Tongue (tissue), 2 donors: ENCODE data around the gene PRXL2B. TPM values are rescaled to one million over a fixed set of nuclear protein-coding genes. Genes with fewer than 3 reads are reported as not detected.

Source experiments
- DNase-seq: peaks from one replicate; pipeline ENCODE4 v3.0.0-alpha.2; 2015
- total RNA-seq: library from RNA; depleted of rRNA; stranded (reverse); fragments of >200 nt; gene quantifications from one replicate; pipeline ENCODE4 v1.2.3, GENCODE V29; 2014

Gene PRXL2B
- total RNA-seq, 1 donor from 2014 or later, result 15.4 TPM

- no peak for DNase-seq
Measured at GRCh38 chr1:2598329-2598931, 11.9 kb downstream of the PRXL2B start.

- no peak for DNase-seq
Measured at GRCh38 chr1:2601721-2602303, 15.2 kb downstream of the PRXL2B start.

DNA sequence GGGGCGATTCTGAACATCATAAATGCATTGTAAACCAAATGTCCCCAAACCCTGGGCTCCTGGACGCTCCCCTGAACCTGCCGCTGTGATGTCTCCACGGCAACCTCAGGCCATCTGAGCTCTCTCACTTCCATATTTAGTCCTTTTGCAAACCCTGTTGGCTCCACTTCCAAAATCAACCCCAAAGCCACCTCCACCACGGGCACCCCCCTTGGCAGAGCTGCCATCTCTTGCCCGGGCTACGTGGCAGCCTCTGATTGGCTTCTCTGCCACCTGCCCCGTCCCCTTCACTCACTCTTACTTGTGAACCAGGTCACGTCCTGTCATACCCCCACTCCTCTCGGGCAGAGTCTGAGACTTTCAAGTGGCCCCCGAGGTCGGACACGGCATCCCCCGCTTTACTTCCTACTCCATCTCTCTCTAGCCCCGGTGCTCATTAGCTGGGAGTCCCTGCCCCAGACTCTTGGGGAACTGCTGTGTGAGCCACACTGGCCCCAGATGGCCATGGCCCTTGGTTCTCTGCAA, 15.8 kb downstream of the PRXL2B start:
- DNase-seq, result no peak

- no peak for DNase-seq
Measured at GRCh38 chr1:2602866-2603520, 16.4 kb downstream of the PRXL2B start.

- no peak for DNase-seq
Measured at GRCh38 chr1:2603521-2604155, 17.1 kb downstream of the PRXL2B start.

DNA sequence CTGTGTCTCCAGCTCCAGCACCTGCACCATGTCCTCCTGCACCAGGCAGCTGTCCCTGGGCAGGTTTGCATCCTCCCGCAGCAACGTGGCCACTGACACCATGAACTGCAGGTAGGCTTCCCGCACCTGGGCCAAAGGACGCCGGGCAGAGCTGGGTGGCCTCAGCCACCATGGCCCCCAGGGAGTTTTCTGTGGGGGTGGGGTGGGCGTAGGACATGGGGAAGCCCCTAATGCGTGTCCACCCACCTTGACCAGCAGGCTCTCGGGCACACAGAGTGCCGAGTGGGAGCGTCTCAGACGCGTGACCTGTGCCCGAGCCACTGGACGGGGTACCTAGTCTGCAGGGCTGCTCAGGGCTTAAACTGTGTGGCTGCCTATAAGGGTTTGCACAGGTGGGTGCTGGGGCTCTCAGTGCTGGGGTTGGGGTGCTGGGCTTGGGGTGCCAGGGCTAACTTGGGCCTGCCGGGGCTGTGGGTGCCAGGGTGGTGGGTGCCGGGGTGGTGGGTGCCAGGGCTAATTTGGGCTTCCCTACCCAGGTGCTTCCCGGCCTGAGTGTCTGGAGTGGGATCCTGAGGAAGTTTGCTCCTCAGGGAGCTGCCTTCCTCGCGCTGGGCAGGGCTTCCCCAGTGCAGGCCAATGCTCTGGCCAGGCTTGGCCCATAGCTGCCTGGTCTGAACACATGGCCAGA, 17.7 kb downstream of the PRXL2B start:
- no peak for DNase-seq

DNA sequence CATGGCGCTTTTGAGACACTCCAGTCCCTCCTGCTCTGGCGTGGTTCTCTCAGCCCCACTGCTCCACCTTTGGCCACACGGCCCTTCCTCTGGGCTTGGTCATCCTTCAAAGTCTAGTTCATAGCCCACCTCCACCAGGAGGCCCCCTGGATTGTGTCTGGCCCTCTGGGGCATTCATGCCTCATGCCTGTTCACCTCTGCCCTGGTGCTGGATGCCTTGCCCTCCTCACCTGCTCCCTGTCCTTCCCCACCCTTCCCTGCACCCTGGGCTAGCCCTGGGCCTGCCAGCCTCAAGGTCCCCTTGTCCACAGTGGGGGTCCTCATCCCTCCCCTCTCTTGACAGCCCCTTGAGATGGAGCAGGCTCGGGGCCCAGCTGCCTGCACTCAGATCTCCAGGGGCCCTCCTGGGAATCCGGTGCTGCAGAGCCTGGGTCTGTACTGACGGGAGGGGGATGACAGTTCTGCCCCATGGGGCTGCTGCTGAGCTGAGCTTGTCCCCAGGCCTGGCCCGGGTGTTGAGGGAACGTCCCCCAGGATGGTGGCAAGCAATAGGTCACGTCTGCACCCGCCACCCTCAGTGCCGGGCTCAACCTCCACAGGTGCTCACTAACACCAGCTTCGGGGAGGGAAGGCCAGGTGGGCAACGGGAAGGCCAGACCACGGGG, 18.4 kb downstream of the PRXL2B start:
- DNase-seq, result no peak

DNA sequence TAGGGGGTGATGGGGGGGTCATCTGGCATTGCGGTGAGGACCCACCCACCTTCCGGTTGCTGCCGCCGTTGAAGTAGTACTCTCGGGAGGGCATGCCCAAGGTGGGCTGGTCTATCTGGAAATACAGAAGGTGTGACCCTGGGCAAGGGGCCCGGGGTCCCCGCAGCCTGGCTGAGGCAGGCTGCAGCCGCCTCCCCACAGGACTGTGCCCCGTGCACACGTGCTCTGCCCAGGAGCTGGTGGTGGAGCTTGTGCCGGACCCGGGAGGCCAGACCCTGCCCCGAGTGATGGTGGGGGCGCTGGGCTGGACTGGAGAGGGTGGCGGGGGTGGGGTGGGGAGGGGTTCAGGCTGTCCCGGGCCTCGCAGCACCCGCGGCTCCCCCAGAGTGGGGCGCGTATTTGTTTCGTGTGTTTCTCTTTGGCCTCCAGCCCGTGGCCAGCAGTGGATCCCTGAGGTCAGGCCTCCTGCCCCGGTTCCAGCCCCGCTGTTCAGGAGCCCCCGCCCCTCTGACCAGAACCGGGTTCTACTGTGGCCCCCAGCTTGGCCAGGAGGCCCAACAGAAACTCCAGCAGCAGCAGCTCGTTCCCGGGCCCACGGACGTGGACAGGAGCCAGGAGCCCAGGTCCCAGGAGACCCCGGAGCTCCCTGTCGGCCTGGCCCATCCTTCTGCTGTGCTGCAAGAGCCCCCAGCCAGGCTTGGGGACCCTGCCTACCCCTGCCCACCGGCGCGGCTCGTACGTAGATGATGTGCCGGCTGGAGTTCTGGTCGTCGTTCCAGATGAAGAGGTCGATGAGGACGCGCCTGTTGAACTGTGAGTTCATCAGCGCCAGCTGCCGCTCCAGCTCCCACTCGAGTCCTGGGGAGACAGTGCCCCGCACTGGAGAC, 19.2 kb downstream of the PRXL2B start:
- DNase-seq, result no peak

- no peak for DNase-seq
Measured at GRCh38 chr1:2606396-2606880, 19.9 kb downstream of the PRXL2B start.

DNA sequence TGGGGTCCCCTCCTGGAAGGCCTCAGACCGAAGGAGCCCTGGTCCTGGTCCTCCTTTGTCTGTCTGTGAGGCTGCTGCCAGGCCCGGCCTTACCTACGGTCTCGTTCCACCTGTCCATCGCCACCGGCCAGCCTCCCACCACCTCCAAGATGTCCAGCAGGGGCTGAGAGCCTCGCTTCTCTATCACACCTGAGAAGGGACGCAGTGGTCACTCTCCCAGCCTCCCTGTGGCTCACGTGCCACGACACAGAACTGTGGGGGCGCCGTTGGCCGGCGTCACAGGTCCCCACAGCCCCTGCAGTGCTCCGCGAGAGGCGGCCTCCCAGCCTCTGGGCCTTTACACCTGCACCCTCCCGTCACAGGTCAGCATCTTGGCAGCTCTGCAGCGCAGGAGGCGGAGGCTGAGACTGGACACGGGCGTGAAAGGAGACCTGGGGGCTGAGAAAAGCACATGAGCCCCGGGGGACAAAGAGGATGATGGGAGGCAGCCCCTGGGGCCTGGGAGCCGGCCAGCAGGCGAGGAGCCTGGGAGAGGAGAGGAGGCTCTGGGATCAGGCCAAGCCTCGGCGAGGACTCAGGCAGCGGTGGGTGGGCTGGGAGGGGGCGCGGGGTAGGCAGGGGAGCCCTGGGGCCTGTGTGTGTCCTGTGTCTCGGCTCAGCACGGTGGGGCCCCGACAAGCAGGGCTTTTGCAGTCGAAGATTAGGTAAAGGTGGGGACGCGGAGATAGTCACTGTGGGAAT, 20.5 kb downstream of the PRXL2B start:
- no peak for DNase-seq

GRCh38 chr1:2607641-2608091, 21.1 kb downstream of the PRXL2B start:
- DNase-seq, result peak; percentile 56

DNA sequence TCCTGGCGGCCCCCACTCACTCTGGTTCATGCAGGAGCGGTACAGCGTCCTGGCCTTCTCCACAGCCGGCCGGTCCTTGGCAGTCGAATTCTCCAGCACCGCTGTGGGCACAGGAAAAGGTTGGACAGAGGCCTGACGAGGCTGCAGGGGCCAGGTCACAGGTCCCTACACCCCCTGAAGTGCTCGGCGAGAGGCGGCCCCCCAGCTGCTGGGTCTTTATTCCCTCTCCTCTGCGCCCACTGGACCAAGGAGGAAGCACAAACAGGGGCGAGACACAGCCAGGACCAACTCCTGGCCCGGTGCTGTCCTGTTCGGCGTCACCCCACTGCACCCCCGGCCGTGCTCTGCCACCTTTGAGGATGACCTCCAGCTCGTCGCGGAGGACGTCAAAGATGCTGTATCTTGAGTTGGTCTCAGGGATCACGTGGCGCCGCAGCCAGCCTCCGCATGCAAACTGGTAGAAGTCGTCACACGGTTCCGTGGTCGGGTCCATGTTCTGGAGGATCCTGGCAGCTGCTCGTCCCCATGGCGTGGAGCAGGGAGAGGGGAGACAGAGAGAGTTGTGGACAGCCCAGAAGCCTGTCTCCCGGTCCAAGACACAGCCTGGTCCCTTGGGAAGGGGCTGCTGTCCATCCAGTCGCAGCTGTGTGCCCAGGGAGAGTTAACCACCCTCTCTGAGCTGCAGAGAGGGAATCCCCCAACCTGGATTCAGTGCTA, 22.9 kb downstream of the PRXL2B start:
- DNase-seq, result no peak

- DNase-seq, result no peak
Measured at GRCh38 chr1:2610036-2610959, 23.7 kb downstream of the PRXL2B start.

- DNase-seq, result peak; percentile 61
Measured at GRCh38 chr1:2611031-2611501, 24.5 kb downstream of the PRXL2B start.

DNA sequence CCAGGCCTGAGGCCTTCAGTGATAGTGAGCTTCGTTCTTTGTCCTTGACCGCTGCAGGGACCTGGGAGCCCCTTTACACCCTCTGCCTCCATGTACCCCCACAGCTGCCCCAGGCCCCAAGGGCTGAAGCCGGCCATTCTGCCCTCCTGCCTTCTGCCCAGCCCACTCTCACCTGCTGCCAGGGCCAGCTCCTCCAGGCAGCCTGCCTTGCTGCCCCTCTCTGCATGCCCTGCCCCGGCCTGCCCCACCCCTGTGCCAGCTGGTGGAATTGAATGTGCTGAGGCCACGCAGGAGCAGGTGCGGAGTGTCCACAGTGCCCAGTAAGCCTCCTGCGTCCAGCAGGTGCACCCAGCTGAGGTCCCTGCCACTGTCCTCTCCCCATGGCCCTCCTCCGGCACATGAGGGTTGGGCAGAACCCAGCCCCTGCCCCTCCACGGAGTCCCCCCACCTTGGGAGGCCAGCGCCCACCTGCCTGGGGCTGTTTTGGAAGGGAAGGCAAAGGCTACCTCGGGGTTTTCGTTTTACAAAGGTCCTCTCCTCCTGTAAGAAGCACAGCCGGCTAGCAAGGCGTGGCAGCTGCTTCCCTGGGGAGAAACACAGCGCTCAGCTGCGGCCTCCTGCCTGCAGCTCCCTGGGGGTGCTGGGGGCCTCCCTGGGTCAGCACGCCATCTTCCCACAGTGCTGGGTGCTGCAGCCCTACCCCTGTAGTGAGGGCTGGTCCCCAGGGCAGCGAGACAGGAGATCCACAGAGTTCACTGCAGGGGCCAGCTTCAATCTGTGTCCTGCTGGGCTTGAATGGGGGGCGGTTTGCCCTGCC, 25.3 kb downstream of the PRXL2B start:
- DNase-seq, result no peak

DNA sequence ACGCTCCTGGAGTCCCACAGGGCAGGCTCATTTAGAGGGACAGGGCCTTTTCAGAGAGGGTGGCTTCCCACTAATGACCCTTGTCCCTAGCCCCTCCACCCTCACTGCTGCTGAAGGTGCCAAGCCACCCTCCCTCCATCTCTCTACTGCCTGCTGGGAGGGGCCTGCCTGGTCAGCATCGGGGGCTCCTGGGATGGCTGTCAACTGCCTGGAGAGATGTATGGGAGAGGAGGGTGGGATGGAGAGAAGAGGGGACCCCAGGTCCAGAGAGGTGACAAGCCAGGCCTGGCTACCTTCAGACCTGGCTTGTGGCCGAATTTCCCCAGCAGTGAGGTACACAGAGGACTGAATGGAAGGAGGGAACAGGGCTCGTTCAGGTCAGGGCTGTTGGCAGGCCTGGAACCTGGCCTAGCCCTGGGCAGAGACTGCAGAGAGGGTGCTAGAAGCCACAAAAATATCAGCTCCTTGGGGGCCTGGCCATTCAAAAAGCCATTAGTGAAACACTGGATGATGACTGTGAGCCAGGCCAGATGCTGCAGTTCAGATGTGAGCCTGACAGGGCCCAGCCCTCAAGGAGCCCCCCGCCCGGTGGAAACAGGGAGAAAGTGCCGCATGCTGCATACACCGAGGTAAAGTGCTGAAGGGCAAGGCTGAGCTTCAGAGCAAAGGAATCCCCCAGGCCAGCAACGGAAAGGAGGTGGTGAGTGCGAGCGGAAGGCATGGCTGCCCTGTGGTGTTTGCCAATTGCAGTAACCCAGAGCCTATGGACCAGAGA, 26.2 kb downstream of the PRXL2B start:
- DNase-seq, result no peak
